OCI-LY1 (cell line): Measurements from ENCODE around the gene DNAJC7.
A peak's percentile ranks its signal among the peaks of the same experiment; 100 is the strongest.

Experiments
- H2AFZ ChIP-seq: fragments of 200-600 bp; sonication (generic), shearing (Covaris generic); 2 replicates; pipeline ENCODE4 v1.6.0; 2014; ENCODE audit warnings: antibody characterized with exemption, mild to moderate bottlenecking, low read length
- H3F3A ChIP-seq: fragments of 200-600 bp; sonication (generic), shearing (Covaris generic); 2 replicates; pipeline ENCODE4 v1.6.0; 2014; ENCODE audit warnings: mild to moderate bottlenecking, antibody characterized with exemption, low read length, moderate library complexity; ENCODE audit not compliant: insufficient read depth
- H3K27ac ChIP-seq: fragments of 200-600 bp; sonication (generic); 2 replicates; pipeline ENCODE4 v1.5.1; 2014; ENCODE audit warnings: low read length, mixed run types, mild to moderate bottlenecking, low read depth; ENCODE audit not compliant: poor library complexity, severe bottlenecking
- H3K27me3 ChIP-seq: fragments of 200-600 bp; sonication (generic); 2 replicates; pipeline ENCODE4 v1.6.0; 2014; ENCODE audit warnings: antibody characterized with exemption, mild to moderate bottlenecking, low read length, moderate library complexity; ENCODE audit not compliant: insufficient read depth
- H3K36me3 ChIP-seq: fragments of 200-600 bp; sonication (generic); 2 replicates; pipeline ENCODE4 v1.6.1; 2014; ENCODE audit warnings: mild to moderate bottlenecking, antibody characterized with exemption, low read length, moderate library complexity, mixed read lengths; ENCODE audit not compliant: insufficient read depth
- H3K4me1 ChIP-seq: fragments of 200-600 bp; sonication (generic); 2 replicates; pipeline ENCODE4 v1.5.1; 2014; ENCODE audit warnings: mild to moderate bottlenecking, low read length, moderate library complexity; ENCODE audit not compliant: insufficient read depth, severe bottlenecking
- H3K4me2 ChIP-seq: fragments of 200-600 bp; sonication (generic), shearing (Covaris generic); 2 replicates; pipeline ENCODE4 v1.6.1; 2014; ENCODE audit warnings: low read length
- H3K4me3 ChIP-seq: fragments of 200-600 bp; sonication (generic); 2 replicates; pipeline ENCODE4 v1.5.1; 2014; ENCODE audit warnings: low read length, low read depth, mild to moderate bottlenecking, mixed read lengths; ENCODE audit not compliant: poor library complexity, severe bottlenecking
- H3K79me2 ChIP-seq: fragments of 200-600 bp; shearing (Covaris generic); 2 replicates; pipeline ENCODE4 v1.6.1; 2016; ENCODE audit warnings: mixed run types, low read length, mixed read lengths; ENCODE audit not compliant: insufficient read depth
- H3K9ac ChIP-seq: fragments of 200-600 bp; sonication (generic), shearing (Covaris generic); 2 replicates; pipeline ENCODE4 v1.6.1; 2014; ENCODE audit warnings: mild to moderate bottlenecking, low read length, mixed read lengths
- H3K9me2 ChIP-seq: fragments of 200-600 bp; sonication (generic), shearing (Covaris generic); 2 replicates; pipeline ENCODE4 v1.6.1; 2014; ENCODE audit warnings: low read depth, mild to moderate bottlenecking, low read length, mixed read lengths
- H3K9me3 ChIP-seq: fragments of 200-600 bp; shearing (Covaris generic); 2 replicates; pipeline ENCODE4 v1.6.1; 2014; ENCODE audit warnings: low read length, mixed read lengths
- H4K20me1 ChIP-seq: fragments of 200-600 bp; sonication (generic), shearing (Covaris generic); 2 replicates; pipeline ENCODE4 v1.6.0; 2016; ENCODE audit warnings: mild to moderate bottlenecking, low read length; ENCODE audit not compliant: insufficient read depth
- EZH2 ChIP-seq: fragments of 200-600 bp; sonication (generic), shearing (Covaris generic); IDR thresholded peaks from 2 replicates; pipeline ENCODE4 v1.8.0; 2017; ENCODE audit warnings: borderline replicate concordance, mixed run types, mild to moderate bottlenecking, antibody characterized with exemption, low read length, moderate library complexity, mixed read lengths
- TF ChIP-seq, protein P1 (sequence below): fragments of 200-600 bp; sonication (generic), shearing (Covaris generic); IDR thresholded peaks from 2 replicates; pipeline ENCODE4 v1.5.1; 2017; ENCODE audit warnings: mild to moderate bottlenecking, antibody characterized with exemption, low read length, moderate library complexity, mixed read lengths

The DNAJC7 gene

DNA sequence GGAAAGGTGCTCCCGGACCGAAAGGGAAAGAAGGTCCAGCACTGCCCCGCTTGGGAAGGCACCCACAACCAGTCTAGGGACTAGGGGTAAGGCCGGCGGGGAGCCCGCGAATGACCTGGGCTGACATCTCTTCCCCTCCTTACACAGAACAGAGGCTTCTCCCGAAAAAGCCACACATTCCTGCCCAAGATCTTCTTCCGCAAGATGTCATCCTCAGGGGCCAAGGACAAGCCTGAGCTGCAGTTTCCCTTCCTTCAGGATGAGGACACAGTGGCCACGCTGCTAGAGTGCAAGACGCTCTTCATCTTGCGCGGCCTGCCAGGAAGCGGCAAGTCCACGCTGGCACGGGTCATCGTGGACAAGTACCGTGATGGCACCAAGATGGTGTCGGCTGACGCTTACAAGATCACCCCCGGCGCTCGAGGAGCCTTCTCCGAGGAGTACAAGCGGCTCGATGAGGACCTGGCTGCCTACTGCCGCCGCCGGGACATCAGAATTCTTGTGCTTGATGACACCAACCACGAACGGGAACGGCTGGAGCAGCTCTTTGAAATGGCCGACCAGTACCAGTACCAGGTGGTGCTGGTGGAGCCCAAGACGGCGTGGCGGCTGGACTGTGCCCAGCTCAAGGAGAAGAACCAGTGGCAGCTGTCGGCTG, 49.2 kb downstream of the DNAJC7 start:
- H3K27ac ChIP-seq = peak overlapping the region; percentile 17
- H3K9me2 ChIP-seq = no peaks in the 10 kb centered on the region
- TF ChIP-seq EZH2 = no peak
- TF ChIP-seq, protein P1, sequence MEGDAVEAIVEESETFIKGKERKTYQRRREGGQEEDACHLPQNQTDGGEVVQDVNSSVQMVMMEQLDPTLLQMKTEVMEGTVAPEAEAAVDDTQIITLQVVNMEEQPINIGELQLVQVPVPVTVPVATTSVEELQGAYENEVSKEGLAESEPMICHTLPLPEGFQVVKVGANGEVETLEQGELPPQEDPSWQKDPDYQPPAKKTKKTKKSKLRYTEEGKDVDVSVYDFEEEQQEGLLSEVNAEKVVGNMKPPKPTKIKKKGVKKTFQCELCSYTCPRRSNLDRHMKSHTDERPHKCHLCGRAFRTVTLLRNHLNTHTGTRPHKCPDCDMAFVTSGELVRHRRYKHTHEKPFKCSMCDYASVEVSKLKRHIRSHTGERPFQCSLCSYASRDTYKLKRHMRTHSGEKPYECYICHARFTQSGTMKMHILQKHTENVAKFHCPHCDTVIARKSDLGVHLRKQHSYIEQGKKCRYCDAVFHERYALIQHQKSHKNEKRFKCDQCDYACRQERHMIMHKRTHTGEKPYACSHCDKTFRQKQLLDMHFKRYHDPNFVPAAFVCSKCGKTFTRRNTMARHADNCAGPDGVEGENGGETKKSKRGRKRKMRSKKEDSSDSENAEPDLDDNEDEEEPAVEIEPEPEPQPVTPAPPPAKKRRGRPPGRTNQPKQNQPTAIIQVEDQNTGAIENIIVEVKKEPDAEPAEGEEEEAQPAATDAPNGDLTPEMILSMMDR = no peak
- H3K27me3 ChIP-seq = no peaks in the 10 kb centered on the region; the same call in 1 of the 2 replicates
- peak overlapping the region; percentile 77 for H3K4me3 ChIP-seq
- no peaks in the 10 kb centered on the region for H3K9me3 ChIP-seq
- no peak overlapping the region for H2AFZ ChIP-seq
- H3K79me2 ChIP-seq = no peaks in the 10 kb centered on the region
- H3K36me3 ChIP-seq = peaks cover 42% of the 10 kb centered on the region
- no peaks in the 10 kb centered on the region for H4K20me1 ChIP-seq
- H3K9ac ChIP-seq = no peak overlapping the region; the same call in 1 of the 2 replicates
- peaks cover 39% of the 10 kb centered on the region for H3K4me1 ChIP-seq
- peaks cover 4% of the 10 kb centered on the region; the same call in 1 of the 2 replicates for H3F3A ChIP-seq
- H3K4me2 ChIP-seq = peak overlapping the region; percentile 71

- Histone ChIP-seq H3K27me3 (no peaks in the 10 kb centered on the region; the same call in 1 of the 2 replicates), H3K79me2 (no peaks in the 10 kb centered on the region), H3K9me2 (no peaks in the 10 kb centered on the region), H3K9ac (peak overlapping the region; percentile 87), H2AFZ (no peak overlapping the region), H3K36me3 (peaks cover 34% of the 10 kb centered on the region), H3K4me1 (peaks cover 32% of the 10 kb centered on the region), H4K20me1 (no peaks in the 10 kb centered on the region), H3F3A (peaks cover 4% of the 10 kb centered on the region; the same call in 1 of the 2 replicates), H3K4me3 (peak overlapping the region; percentile 77), H3K9me3 (no peaks in the 10 kb centered on the region), H3K27ac (peak overlapping the region; percentile 17), H3K4me2 (peak overlapping the region; percentile 71)
- TF ChIP-seq, protein P1 = no peak
- TF ChIP-seq EZH2 = no peak
Measured at GRCh38 chr17:41967141-41967920, 49.9 kb downstream of the DNAJC7 start.

GRCh38 chr17:41966463-41967140, 50.6 kb downstream of the DNAJC7 start, which contains the start of gene CNP:
Gene CNP, plus strand, starts transcription at chr17:41966795. Its CDS starts 90 bp downstream, at chr17:41966885.
- Histone ChIP-seq H3K9ac (peak within 1 kb of the TSS; percentile 87), H3K4me1 (peaks cover 28% of the 10 kb centered on the region), H3K36me3 (peaks cover 27% of the 10 kb centered on the region), H2AFZ (no peak within 1 kb of the TSS), H3K27ac (peak within 1 kb of the TSS; percentile 17), H3K27me3 (no peaks in the 10 kb centered on the region; the same call in 1 of the 2 replicates), H4K20me1 (no peaks in the 10 kb centered on the region), H3K9me3 (no peaks in the 10 kb centered on the region), H3F3A (peaks cover 4% of the 10 kb centered on the region; the same call in 1 of the 2 replicates), H3K9me2 (no peaks in the 10 kb centered on the region), H3K4me2 (peak within 1 kb of the TSS; percentile 94), H3K4me3 (peak within 1 kb of the TSS; percentile 77), H3K79me2 (no peaks in the 10 kb centered on the region)
- TF ChIP-seq, protein P1 = no peak
- TF ChIP-seq EZH2 = no peak
